ENCODE data around the gene WBP1L. TPM values are rescaled to one million over a fixed set of nuclear protein-coding genes. Genes with fewer than 3 reads are reported as not detected.
"Not testable (repeated sequence)": the region's sequence is repeated elsewhere in the genome, so short reads cannot be mapped to it uniquely, and the experiment has no call there.

The WBP1L gene
- total RNA-seq, 2 donors from 2014 or later: 136 to 168 TPM

DNA sequence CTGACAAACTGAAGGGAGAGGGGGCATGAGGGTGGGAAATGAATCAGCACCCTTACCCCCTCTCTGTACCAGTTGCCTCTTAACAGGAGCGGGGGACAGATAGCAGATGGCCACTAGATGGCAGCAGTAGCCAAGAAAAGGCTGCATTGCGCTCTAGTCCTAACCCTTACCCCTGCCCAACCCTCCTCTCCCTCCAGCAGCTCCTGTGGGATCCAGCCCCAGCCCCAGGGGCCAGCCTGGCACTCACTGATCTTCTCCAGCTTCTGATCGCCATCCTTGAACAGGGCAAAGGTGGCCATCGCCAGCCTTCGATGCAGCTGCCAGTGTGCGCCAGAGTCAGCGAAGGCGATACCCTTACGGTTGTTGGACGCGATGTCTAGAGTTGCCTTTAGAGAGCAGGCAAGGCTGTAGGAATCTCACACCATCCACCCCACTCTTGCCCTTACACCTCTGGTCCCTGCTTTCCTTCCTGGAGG, 91.3 kb downstream of the WBP1L start:
- Histone ChIP-seq H3K27ac (no peak overlapping the region), H3K27me3 (replicated peaks; ENCODE audit: insufficient read depth) (no peaks in the 10 kb centered on the region), H3K4me3 (no peak overlapping the region), H3K9me3 (no peaks in the 10 kb centered on the region), H3K4me1 (replicated peaks) (no peaks in the 10 kb centered on the region), H3K36me3 (no peaks in the 10 kb centered on the region)
- 63% methylated on average over 11 of the region's 11 CpGs for WGBS
- intact Hi-C loops (cut with DNase I): loop anchor here (5.0 kb wide), 1 partner anchor 232 kb away; no protein-coding TSS in a partner anchor
- DNase-seq (ENCODE audit: low spot score): peak; percentile 75
- TF ChIP-seq, protein P1, sequence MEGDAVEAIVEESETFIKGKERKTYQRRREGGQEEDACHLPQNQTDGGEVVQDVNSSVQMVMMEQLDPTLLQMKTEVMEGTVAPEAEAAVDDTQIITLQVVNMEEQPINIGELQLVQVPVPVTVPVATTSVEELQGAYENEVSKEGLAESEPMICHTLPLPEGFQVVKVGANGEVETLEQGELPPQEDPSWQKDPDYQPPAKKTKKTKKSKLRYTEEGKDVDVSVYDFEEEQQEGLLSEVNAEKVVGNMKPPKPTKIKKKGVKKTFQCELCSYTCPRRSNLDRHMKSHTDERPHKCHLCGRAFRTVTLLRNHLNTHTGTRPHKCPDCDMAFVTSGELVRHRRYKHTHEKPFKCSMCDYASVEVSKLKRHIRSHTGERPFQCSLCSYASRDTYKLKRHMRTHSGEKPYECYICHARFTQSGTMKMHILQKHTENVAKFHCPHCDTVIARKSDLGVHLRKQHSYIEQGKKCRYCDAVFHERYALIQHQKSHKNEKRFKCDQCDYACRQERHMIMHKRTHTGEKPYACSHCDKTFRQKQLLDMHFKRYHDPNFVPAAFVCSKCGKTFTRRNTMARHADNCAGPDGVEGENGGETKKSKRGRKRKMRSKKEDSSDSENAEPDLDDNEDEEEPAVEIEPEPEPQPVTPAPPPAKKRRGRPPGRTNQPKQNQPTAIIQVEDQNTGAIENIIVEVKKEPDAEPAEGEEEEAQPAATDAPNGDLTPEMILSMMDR (IDR thresholded peaks at IDR 0.05): peak; percentile 60 to 84 (median 82)
- no peak for TF ChIP-seq POLR2A (IDR thresholded peaks at IDR 0.05)

DNA sequence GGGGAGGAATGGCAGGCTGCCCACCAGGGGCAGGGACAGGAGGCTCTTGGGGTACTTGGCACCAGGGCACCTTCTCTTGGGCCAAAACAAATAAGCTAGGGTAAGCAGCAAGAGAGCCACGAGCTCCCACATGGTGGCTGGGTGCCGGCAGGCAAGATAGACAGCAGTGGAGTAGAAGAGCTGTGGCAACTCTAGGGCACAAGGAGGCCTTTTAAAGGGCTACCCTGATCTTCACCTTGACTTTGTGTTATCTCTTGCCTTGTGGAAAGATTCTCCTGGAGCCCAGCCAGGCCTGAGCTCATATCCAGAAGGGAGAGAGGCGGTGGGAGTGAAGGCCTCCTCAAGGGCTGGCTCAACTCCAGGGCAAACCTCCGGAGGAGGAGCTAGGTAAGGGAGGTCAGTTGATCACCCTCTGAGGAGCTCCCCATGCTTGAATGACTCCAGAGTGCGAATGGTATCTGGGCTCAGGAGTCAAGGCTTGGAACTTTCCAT, 93.5 kb downstream of the WBP1L start, which contains the start of gene CYP17A1:
Gene CYP17A1, minus strand, starts transcription at position 184 of the 492 bp plus-strand sequence. Its CDS starts 52 bp downstream, at position 132.
- H3K9me3 ChIP-seq: no peaks in the 10 kb centered on the region
- H3K36me3 ChIP-seq: no peaks in the 10 kb centered on the region
- 40% methylated on average over 5 of the region's 5 CpGs for WGBS
- no peak within 1 kb of the TSS for H3K27ac ChIP-seq
- H3K27me3 ChIP-seq (replicated peaks; ENCODE audit: insufficient read depth): no peaks in the 10 kb centered on the region
- H3K4me3 ChIP-seq: no peak within 1 kb of the TSS
- no peak for DNase-seq (ENCODE audit: low spot score)
- TF ChIP-seq, protein P1 (IDR thresholded peaks at IDR 0.05): no peak
- TF ChIP-seq POLR2A (IDR thresholded peaks at IDR 0.05) (no peak), POLR2AphosphoS5 (IDR thresholded peaks at IDR 0.05) (no peak)
- intact Hi-C loops (cut with DNase I): loop anchor here (5.0 kb wide), 1 partner anchor 230 kb away; no protein-coding TSS in a partner anchor
- no peaks in the 10 kb centered on the region for H3K4me1 ChIP-seq (replicated peaks)

DNA sequence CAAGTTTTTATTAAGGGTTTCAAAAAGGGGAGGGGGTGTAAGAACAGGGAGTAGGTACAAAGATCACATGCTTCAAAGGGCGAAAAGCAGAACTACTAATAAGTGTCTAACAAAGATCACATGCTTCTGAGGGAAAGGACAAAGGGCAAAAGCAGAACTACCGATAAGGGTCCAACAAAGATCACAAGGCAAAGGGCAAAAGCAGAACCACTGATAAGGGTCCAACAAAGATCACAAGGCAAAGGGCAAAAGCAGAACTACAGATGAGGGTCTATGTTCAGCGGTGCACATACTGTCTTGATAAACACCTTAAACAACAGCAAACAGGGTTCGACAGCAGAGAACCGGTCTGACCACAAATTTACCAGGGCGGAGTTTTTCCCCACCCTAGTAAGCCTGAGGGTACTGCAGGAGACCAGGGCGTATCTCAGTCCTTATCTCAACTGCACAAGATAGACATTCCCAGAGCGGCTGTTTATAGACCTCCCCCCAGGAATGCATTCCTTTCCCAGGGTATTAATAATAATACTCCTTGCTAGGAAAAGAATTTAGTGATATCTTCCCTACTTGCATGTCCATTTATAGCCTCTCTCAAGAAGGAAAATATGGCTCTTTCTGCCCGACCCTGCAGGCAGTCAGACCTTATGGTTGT, 94.7 kb downstream of the WBP1L start:
- intact Hi-C loops (cut with DNase I): loop anchor here (5.0 kb wide), 1 partner anchor 229 kb away; no protein-coding TSS in a partner anchor
- not testable (repeated sequence) for H3K4me1 ChIP-seq (replicated peaks); H3K27me3 ChIP-seq (replicated peaks; ENCODE audit: insufficient read depth); H3K27ac ChIP-seq; H3K9me3 ChIP-seq; H3K4me3 ChIP-seq; DNase-seq (ENCODE audit: low spot score); H3K36me3 ChIP-seq
- WGBS: 91% methylated on average over 9 of the region's 9 CpGs

DNA sequence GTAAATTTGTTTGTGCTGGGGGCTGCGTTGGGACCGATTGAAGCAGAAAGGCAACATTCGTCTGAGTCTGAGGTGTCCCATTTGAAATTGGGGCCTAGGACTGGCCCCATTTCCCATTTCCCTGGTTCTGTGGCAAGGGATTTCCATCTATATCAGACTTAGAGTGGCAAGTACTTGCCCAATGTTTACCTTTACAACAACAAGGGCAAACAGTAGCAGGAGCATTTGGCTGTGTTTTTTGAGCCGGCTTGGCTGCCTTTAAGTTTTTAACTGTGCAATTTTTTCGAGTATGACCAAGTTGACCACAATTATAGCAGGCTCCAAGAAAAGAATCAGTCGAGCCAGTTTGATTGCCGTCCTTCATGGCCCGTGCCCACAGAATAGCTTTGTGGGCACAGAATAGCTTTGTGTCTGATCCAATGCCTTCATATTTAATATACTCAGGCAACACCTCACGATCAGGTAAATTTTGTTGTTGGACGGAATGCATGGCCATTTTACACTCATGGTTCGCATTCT, 98.1 kb downstream of the WBP1L start:
- no peak for TF ChIP-seq POLR2A (IDR thresholded peaks at IDR 0.05)
- no peak for TF ChIP-seq POLR2AphosphoS5 (IDR thresholded peaks at IDR 0.05)
- TF ChIP-seq, protein P1 (IDR thresholded peaks at IDR 0.05): no peak
- Histone ChIP-seq H3K27ac (no peak overlapping the region), H3K9me3 (no peaks in the 10 kb centered on the region), H3K27me3 (replicated peaks; ENCODE audit: insufficient read depth) (no peaks in the 10 kb centered on the region), H3K4me3 (no peak overlapping the region), H3K36me3 (no peaks in the 10 kb centered on the region), H3K4me1 (replicated peaks) (no peaks in the 10 kb centered on the region)
- WGBS: 66% methylated on average over 11 of the region's 11 CpGs
- intact Hi-C loops (cut with DNase I): no loop called here
- no peak for DNase-seq (ENCODE audit: low spot score)

DNA sequence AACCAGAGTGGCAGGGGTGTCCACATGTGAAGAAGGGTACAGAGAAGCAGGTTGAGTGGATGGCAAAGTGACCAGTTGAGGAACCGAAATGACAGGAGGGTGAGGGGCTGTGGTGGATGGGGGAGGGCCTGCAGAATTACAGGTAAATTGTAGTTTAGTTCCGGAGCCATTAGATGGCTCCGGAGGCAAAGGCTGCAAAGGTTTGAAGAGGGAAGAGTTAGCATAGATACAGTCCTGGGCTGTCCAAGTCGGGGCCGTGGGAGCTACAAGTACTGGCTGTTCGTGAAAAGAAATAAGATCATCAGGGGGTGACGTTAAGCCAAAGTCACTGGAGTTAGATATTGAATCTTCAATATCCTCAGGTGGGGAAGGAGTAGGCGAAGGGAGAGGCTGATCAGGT, 99.4 kb downstream of the WBP1L start:
- H3K9me3 ChIP-seq; H3K27ac ChIP-seq; H3K36me3 ChIP-seq; H3K4me1 ChIP-seq (replicated peaks); intact Hi-C loops (cut with DNase I); DNase-seq (ENCODE audit: low spot score); H3K27me3 ChIP-seq (replicated peaks; ENCODE audit: insufficient read depth); H3K4me3 ChIP-seq: not testable (repeated sequence)
- WGBS: 60% methylated on average over 8 of the region's 8 CpGs

DNA sequence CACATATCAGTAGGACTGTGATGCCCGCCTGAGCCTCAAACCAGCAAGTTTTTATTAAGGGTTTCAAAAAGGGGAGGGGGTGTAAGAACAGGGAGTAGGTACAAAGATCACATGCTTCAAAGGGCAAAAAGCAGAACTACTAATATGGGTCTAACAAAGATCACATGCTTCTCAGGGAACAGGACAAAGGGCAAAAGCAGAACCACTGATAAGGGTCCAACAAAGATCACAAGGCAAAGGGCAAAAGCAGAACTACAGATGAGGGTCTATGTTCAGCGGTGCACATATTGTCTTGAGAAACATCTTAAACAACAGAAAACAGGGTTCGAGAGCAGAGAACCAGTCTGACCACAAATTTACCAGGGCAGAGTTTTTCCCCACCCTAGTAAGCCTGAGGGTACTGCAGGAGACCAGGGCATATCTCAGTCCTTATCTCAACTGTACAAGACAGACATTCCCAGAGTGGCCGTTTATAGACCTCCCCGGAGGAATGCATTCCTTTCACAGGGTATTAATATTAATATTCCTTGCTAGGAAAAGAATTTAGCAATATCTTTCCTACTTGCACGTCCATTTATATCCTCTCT, 100.5 kb downstream of the WBP1L start:
- H3K9me3 ChIP-seq; H3K27ac ChIP-seq; intact Hi-C loops (cut with DNase I); DNase-seq (ENCODE audit: low spot score); H3K4me3 ChIP-seq; H3K36me3 ChIP-seq; H3K27me3 ChIP-seq (replicated peaks; ENCODE audit: insufficient read depth); H3K4me1 ChIP-seq (replicated peaks): not testable (repeated sequence)
- WGBS: 87% methylated on average over 6 of the region's 6 CpGs
